Non-pigmented ciliary epithelial cell (primary cell): Measurements from ENCODE around the gene ETV1.

Experiments
- DNase-seq: peaks from one replicate; pipeline ENCODE4 v3.0.0-alpha.2; 2010; ENCODE audit warnings: low read depth

ETV1 gene

DNA sequence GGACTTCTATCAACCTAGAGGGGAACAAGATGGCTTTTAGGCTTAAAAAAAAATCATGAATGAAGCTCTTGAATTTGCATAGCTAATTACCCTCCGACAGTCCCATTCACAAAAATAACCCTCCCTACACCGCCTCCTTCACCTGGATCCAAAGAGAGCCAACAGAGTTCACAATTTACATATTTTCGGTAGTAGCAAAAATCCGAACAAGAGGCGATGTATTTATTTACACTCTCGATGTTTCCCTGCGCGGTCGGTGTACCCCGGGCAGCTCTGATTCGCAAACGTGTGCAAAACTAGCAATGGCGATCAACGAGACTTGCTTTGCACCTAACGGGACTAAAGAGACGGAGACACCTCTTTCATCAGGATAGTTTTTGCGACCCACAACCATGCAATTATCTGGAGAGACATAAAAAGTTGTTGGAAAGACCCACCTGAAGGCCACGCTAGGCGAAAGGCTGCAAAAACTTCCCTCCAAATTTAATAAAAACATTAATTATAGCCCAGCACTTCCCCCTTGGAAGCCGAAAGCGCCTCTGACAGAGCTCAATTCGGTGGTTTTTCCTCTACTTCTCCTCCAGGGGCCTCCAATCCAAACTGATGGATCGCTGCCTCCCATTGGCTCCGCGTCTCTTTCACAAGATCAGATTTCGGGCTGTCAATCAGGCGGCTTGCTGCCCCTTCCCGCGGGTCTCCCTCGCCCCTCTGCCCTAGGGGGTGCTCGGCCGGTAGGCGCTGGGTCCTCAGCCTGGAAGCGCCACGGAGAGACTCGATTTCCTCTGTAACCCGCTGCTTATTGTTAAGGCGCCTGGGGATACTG lies at the start of gene ETV1:
Gene ETV1 (minus strand): TSS at position 541 of the 823 bp plus-strand sequence. CDS start 614 bp downstream, outside the sequence.
- DNase-seq: no peak

DNA sequence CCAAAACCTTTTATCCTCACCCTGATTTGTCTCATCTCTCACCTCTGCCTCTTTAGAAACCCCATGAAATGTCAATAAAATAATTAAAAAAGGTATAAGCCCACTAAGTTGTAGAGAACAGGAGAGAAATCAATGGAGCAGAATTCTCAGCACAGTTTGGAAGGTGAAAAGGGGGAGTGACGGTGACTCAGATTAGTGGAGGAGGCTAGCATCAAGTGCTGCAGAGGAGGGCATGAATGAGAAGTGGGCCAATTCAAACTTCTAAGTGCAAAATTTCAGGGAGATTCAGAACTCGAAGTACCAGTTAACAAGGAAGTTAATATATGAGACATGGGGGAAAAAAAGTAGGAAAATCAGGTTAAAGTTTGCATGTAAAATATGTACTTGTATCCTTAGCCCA lies 34.9 kb upstream of the ETV1 start:
- no peak for DNase-seq

DNA sequence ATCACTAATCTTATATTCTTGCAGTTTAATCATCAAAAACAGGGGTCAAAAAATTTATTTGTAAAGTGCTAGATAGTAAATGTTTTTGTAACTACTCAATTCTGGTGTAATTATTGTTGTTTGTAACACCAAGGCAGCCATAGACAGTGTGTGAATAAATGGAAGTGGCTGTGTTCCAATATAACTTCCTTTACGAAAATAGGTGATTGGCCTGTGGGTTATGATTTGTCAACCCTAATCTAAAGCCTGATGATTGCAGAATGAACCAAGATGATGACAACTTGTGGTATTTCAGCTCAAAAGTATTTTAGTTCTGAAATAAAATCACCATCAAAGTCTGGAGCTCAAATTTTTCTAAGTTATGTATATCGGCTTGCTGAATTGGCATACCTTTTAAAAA lies 34.4 kb upstream of the ETV1 start:
- no peak for DNase-seq

- no peak for DNase-seq
Measured at GRCh38 chr7:14023342-14023741, 33.9 kb upstream of the ETV1 start.

- DNase-seq: no peak
Measured at GRCh38 chr7:14021069-14021468, 31.6 kb upstream of the ETV1 start.

DNA sequence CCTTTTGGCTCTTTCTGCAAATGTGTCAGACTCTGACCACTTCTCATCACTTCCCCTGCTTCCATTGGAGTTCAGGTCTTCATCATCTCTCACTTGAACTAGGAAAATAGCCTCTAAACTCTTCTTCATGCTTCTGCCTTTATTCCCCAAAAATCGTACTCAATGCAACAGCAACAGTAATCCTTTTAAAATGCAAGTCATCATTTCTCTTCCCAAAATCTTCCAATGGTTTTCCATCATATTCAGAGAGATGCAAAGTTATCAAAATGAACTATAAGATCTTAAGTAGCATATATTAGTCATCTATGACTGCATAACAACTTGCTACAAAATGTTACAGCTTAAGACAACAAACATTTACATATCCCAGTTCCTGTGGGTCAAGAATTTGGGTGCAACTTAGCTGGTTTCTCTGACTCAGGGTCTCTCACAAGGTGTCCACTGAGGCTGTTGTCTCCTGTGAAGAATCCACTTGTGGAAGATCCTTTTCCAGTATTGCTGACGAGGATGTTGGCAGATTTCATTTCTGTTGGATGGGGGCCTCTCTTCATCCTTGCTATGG lies 31.0 kb upstream of the ETV1 start:
- DNase-seq: no peak

GRCh38 chr7:14018751-14019150 lies 29.3 kb upstream of the ETV1 start:
- DNase-seq: no peak

- DNase-seq: no peak
Measured at GRCh38 chr7:14016950-14017349, 27.5 kb upstream of the ETV1 start.

DNA sequence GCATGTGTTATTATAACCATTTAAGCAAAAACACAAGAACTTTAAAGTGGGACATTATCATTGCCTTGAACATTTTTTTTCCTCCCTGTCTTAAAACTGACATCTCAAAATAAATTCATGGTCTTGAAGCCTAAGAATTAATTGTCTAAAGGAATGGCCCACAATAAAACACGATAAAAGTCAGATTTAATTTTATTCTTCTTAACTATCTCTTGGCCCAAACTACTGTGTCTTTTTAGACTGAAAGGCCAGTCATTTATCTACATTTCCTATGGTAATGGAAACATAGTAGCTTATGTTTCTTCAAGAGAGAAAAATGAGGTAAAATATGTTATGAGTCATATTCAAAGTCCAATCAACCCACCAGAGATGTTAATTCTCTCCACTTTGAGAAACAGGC lies 24.4 kb upstream of the ETV1 start:
- no peak for DNase-seq

DNA sequence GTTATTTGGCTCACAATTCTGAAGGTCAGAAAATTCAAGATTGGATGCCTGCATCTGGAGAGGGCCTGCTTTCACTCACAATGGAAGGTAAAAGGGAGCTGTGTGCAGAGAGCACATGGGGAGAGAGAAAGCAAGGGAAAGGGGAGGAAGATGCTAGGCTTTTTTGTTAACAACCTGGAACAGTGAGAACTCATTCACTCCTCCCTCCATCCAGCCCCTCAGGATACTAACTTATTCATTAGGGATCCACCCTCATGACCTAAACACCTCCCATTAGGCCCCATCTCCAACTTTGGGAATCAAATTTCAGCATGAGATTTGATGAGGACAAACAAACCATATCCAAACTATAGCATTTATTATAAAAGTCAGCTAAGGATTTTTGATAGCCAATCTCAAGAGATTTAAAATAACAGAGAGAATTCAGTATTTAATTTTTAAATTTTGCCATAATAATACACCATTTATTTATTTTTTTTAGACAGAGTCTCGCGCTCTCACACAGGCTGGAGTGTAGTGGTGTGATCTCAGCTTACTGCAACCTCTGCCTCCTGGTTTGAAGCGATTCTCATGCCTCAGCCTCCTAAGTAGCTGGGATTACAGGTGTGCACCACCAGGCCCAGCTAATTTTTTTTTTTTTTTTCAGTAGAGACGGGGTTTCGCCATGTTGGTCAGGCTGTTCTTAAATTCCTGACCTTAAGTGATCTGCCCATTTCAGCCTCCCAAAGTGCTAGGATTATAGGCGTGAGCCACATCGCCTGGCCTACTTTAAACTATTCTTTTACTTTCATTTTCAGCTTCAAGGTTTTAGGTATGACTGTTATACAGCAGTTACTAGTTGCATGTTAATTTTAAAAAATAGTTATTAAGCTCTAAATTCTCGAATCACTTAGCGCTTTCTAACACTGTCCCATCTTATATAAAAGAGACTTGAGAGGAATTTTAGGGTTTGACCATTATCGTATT lies 20.3 kb upstream of the ETV1 start:
- no peak for DNase-seq

DNA sequence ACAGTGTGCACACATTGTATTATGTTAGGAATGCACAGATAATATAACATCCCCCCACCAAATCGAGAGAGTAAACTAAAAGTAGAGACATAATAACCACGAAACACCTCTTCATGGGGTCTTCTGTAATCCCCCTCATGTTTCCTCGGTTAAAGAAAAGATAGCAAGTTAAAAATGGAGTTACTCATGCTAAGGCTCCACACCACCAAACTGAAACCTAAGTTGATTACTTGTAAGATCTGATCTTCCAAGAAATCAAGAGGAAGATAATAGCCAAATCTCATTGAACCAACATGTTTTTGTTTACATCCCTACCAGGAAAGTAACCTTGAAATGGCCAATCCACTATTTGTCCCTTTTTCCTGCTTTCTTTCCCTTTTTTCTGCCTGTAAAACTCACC lies 11.7 kb upstream of the ETV1 start:
- DNase-seq: no peak

DNA sequence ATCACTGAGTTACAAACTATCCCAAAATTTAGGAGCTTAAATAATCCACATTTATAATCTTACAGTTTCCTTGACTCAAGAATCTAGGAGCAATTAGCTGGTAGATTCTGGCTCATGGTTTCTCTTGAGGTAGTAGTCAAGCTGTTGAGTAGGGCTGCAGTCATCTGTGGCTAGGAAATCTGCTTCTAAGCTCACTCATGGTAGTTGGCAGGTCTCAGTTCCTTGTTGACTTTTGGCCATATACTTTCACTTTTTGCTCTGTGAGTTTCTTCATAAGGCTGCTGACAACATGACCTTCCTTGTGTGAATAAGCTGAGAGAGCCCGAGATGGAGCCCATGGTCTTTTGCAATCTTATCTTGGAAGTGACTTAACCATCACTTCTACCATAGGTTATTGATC lies 10.8 kb upstream of the ETV1 start:
- DNase-seq: no peak

DNA sequence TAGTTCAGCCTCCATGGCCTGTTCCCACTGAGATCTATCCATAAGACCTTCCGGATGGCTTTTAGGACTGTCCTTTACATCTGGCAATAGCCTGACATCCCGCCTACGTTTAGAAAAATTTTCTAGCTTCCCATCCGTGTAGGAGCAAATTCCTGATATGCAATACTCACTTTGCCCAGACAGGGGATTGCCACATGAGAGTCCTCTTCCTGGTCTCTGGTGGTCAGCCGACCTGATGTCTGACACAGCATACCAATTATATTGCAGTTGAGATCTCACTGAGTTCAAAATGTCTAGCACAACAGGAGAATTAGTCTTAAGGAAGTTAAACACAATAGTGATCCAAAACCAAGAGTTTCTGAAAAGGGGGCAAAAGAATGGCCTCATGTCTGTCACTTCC lies 9.4 kb upstream of the ETV1 start:
- DNase-seq: no peak

DNA sequence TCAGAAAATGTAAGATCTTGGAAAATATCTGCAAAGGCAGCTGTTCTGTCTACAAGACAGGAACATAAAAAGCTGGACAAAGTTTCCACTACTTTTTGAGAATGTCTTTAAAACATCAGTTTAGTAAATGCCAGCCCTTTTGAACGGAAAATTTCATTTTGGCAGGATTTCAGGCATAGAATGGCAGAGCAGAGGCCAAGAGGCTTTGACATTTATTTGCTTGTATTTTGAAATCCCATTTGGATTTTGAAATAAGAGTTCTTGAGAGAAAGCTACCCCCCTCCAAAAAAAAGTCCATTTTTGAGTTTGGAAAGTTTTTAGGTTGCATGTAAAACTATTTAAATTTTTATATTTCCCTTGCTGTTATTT lies 3.1 kb upstream of the ETV1 start:
- DNase-seq: no peak

DNA sequence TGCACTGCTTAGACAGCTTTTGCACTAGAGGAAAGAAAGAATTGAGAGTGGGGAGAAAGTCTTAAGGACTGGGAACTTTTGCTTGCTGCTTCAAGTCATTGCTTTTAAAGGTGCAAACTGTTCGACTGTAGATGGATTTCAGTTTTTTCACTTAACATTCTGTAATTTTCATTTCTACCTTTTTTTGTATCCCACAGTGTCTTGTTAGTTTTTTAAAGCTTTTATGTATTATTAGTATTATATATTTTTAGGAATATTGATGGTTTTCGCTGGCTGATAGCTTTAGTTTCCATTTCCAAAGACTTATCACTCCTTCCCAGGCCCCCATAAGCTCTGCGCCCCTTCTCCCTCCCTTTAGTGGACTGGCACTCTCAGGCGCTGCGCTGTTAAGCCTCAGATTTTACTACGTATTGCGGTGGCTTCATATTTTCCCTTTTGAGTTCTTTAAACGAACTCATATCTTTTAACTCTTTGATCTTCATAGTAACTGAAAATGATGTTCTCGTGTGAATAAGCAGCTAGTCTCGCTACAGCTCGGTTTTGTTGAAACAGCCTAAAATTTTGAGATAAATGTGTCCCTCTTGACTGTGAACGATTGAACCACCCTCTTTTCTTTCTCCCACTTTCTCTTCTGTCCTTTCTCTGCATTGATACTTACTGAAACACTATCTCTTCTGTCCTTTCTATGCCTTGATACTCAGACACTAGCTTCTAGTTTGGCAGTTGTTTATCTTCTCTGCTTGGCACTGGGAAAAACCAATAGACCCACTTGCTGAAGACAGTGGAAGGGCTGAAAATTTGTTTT lies 2.5 kb upstream of the ETV1 start:
- DNase-seq: no peak

GRCh38 chr7:13990984-13991790 lies 1.7 kb upstream of the ETV1 start:
- DNase-seq: peak; percentile 92

DNA sequence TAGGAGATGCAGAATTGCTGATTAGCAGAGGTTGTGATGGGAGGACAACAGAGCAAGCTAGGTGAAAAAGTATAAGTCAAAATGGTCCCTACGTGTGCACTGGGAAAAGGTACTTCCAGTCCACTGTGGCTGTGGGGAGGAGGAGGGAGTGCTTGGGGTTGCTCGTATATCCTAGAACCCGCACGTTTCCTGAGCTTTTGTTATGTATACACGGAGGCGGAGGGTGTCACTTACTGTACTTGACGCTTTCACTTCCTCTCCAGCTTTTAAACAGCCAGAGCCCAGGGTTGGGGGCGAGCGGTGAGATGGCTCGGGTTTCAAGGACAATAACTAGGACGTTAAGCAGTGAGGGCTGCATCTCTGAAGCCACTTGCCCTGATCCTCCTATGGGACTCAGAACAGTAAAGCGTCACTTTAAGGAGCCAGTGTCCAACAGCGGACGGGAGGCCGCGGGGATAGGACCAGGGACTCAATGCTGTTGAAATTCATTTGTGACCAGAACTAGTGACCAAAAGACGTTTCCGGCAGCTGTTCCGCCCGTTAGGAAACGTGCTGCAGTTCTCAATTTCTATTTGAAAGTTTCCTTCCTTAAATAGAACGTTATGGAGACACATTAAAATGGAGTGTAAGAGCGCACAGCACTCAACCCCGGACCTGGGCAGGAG lies 985 bp upstream of the ETV1 start:
- DNase-seq: no peak

DNA sequence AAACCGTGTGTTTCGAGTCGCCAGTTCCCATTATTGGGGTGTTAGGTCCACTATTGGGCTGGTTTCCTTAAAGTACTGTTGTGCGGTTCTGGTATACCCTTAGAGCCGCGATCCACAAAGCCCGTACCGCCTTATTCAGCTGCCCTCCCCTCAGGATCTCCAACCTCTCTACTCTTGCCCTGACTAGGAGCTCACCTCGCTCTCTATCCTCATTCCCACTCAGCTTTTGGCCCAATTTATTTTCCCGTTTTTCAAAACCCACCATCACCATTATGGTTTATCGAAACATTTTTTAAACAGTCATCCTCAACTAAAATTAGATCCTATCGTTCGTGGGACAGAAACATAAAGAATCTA lies 461 bp upstream of the ETV1 start:
- no peak for DNase-seq

DNA sequence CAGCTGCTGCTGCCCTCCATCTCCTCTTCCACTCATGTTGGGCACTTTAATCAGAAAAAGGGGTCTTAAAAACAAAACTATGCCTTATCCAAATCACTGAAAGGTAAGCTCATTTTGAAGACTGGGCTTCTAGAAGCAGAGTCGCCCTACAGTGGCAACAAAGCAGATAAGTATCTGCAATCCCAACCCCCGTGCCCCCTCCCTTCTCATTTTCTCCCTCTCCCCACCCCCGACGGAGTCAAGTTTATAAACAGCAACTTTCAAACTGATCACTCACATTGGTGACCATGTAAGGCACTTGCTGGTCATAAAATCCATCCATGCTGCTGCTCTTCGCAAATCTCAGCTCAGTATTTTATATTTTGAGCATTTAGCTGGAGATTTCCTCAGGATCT lies 738 bp downstream of the ETV1 start:
- no peak for DNase-seq

DNA sequence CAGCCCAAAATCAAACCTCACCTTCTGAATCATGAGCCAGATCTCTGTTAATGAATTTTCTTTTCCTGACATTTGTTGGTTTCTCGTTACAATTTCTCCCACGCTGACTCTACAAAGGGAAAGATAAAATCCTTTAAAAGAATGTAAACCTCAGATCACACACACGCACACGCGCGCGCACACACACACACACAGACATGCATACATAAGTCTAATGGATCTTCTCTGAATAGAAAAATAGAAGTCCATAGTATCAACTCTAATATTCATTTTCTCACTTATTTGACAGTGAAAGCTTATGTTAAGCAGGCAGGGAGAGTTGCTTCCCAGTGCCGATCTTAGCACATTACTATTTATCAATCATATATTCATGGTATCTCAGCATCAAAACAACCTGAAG lies 1.4 kb downstream of the ETV1 start:
- no peak for DNase-seq

- no peak for DNase-seq
Measured at GRCh38 chr7:13987395-13987794, 2.1 kb downstream of the ETV1 start.
